ENCODE results near the gene MPRIP. TPM values are rescaled to one million over a fixed set of nuclear protein-coding genes. Genes with fewer than 3 reads are reported as not detected.

Gene MPRIP
- total RNA-seq, 2 experiments from 2014 or later: 145 to 157 TPM

- H3K27ac Mint-ChIP-seq: no peak overlapping the region
- intact Hi-C loops (cut with micrococcal nuclease): no loop called here
- H3K9me3 Mint-ChIP-seq: no peaks in the 10 kb centered on the region
- H3K27me3 Mint-ChIP-seq: no peaks in the 10 kb centered on the region
- ChIA-PET POLR2A (interaction anchor here (0.7 kb wide), 1 partner anchor 50 kb away, joined by 3 read pairs; no protein-coding TSS in a partner anchor), CTCF (interaction anchor here (0.9 to 1.7 kb wide), 2 partner anchors 44 to 88 kb away, joined by 3 to 5 read pairs; no protein-coding TSS in a partner anchor)
- no peak for DNase-seq
- no peak overlapping the region for H3K4me3 Mint-ChIP-seq
- peaks cover 26% of the 10 kb centered on the region for H3K36me3 Mint-ChIP-seq
- H3K4me1 Mint-ChIP-seq (ENCODE audit: low read depth): no peaks in the 10 kb centered on the region
Measured at GRCh38 chr17:17229416-17230384, 187.4 kb downstream of the MPRIP start.

GRCh38 chr17:17231621-17232302, 189.5 kb downstream of the MPRIP start:
- peaks cover 16% of the 10 kb centered on the region for H3K4me1 Mint-ChIP-seq (ENCODE audit: low read depth)
- intact Hi-C loops (cut with micrococcal nuclease): no loop called here
- no peaks in the 10 kb centered on the region for H3K27me3 Mint-ChIP-seq
- DNase-seq: no peak
- no peak overlapping the region for H3K4me3 Mint-ChIP-seq
- H3K27ac Mint-ChIP-seq: no peak overlapping the region
- ChIA-PET POLR2A (no interaction called here), CTCF (no interaction called here)
- H3K36me3 Mint-ChIP-seq: peaks cover 17% of the 10 kb centered on the region
- no peaks in the 10 kb centered on the region for H3K9me3 Mint-ChIP-seq

GRCh38 chr17:17232303-17232621, 190.0 kb downstream of the MPRIP start:
- H3K9me3 Mint-ChIP-seq: no peaks in the 10 kb centered on the region
- intact Hi-C loops (cut with micrococcal nuclease): no loop called here
- POLR2A ChIA-PET: no interaction called here
- peaks cover 17% of the 10 kb centered on the region for H3K36me3 Mint-ChIP-seq
- H3K27ac Mint-ChIP-seq: no peak overlapping the region
- H3K27me3 Mint-ChIP-seq: no peaks in the 10 kb centered on the region
- no peak overlapping the region for H3K4me3 Mint-ChIP-seq
- CTCF ChIA-PET: no interaction called here
- no peak for DNase-seq
- H3K4me1 Mint-ChIP-seq (ENCODE audit: low read depth): peaks cover 16% of the 10 kb centered on the region

- H3K27ac Mint-ChIP-seq: peak overlapping the region; percentile 94
- H3K4me1 Mint-ChIP-seq (ENCODE audit: low read depth): peaks cover 36% of the 10 kb centered on the region
- H3K27me3 Mint-ChIP-seq: no peaks in the 10 kb centered on the region
- H3K4me3 Mint-ChIP-seq: peak overlapping the region; percentile 97
- peak; percentile 15 for DNase-seq
- peaks cover 9% of the 10 kb centered on the region for H3K36me3 Mint-ChIP-seq
- no peaks in the 10 kb centered on the region for H3K9me3 Mint-ChIP-seq
- intact Hi-C loops (cut with micrococcal nuclease): loop anchor here (2.0 kb wide), 2 partner anchors 29 to 45 kb away; partner anchors contain the start of genes COPS3 and PLD6
- CTCF ChIA-PET: interaction anchor here (1.8 kb wide), 1 partner anchor 93 kb away, joined by 9 read pairs; no protein-coding TSS in a partner anchor
- POLR2A ChIA-PET: interaction anchor here (1.0 to 1.2 kb wide), 2 partner anchors 9 to 15 kb away, joined by 3 to 4 read pairs; no protein-coding TSS in a partner anchor
Measured at GRCh38 chr17:17235212-17236174, 193.2 kb downstream of the MPRIP start.

- peak overlapping the region; percentile 97 for H3K4me3 Mint-ChIP-seq
- peaks cover 9% of the 10 kb centered on the region for H3K36me3 Mint-ChIP-seq
- ChIA-PET CTCF (interaction anchor here (0.9 to 1.8 kb wide), 4 partner anchors 94 to 236 kb away, joined by 3 to 9 read pairs (median 6); no protein-coding TSS in a partner anchor), POLR2A (interaction anchor here (1.0 to 1.2 kb wide), 4 partner anchors 8 to 195 kb away, joined by 3 to 4 read pairs (median 4); partner anchors contain the start of gene COPS3)
- no peak for DNase-seq
- H3K4me1 Mint-ChIP-seq (ENCODE audit: low read depth): peaks cover 36% of the 10 kb centered on the region
- H3K27ac Mint-ChIP-seq: peak overlapping the region; percentile 94
- H3K27me3 Mint-ChIP-seq: no peaks in the 10 kb centered on the region
- intact Hi-C loops (cut with micrococcal nuclease): loop anchor here (1.0 to 2.0 kb wide), 3 partner anchors 30 to 57 kb away; partner anchors contain the start of genes COPS3 and PLD6
- no peaks in the 10 kb centered on the region for H3K9me3 Mint-ChIP-seq
Measured at GRCh38 chr17:17236295-17237025, 194.2 kb downstream of the MPRIP start.

- ChIA-PET CTCF (interaction anchor here (0.9 to 1.7 kb wide), 3 partner anchors 96 to 237 kb away, joined by 3 to 7 read pairs (median 4); no protein-coding TSS in a partner anchor), POLR2A (interaction anchor here (0.8 to 1.0 kb wide), 3 partner anchors 43 to 195 kb away, joined by 3 to 5 read pairs (median 4); partner anchors contain the start of gene COPS3)
- peak; percentile 92 for DNase-seq
- intact Hi-C loops (cut with micrococcal nuclease): loop anchor here (1.0 to 2.0 kb wide), 3 partner anchors 30 to 58 kb away; partner anchors contain the start of genes COPS3 and PLD6
- peak within 1 kb of the TSS; percentile 97 for H3K4me3 Mint-ChIP-seq
- no peaks in the 10 kb centered on the region for H3K27me3 Mint-ChIP-seq
- H3K4me1 Mint-ChIP-seq (ENCODE audit: low read depth): peaks cover 36% of the 10 kb centered on the region
- H3K9me3 Mint-ChIP-seq: no peaks in the 10 kb centered on the region
- H3K27ac Mint-ChIP-seq: peak within 1 kb of the TSS; percentile 94
- H3K36me3 Mint-ChIP-seq: peaks cover 5% of the 10 kb centered on the region
Measured at GRCh38 chr17:17237026-17237799, 195.0 kb downstream of the MPRIP start, which contains the start of gene FLCN. Gene FLCN, minus strand, starts transcription at chr17:17237168. Its CDS starts 9,031 bp downstream, at chr17:17228137.

- Mint-ChIP-seq H3K27me3 (no peaks in the 10 kb centered on the region), H3K27ac (no peak overlapping the region), H3K9me3 (no peaks in the 10 kb centered on the region), H3K4me3 (no peak overlapping the region), H3K4me1 (ENCODE audit: low read depth) (peaks cover 36% of the 10 kb centered on the region), H3K36me3 (no peaks in the 10 kb centered on the region)
- no peak for DNase-seq
- ChIA-PET POLR2A (no interaction called here), CTCF (interaction anchor here (1.0 kb wide), 1 partner anchor 98 kb away, joined by 3 read pairs; no protein-coding TSS in a partner anchor)
- intact Hi-C loops (cut with micrococcal nuclease): no loop called here
Measured at GRCh38 chr17:17239832-17240231, 197.6 kb downstream of the MPRIP start.

- Mint-ChIP-seq H3K27ac (no peak overlapping the region), H3K4me1 (ENCODE audit: low read depth) (peaks cover 20% of the 10 kb centered on the region), H3K27me3 (no peaks in the 10 kb centered on the region), H3K9me3 (no peaks in the 10 kb centered on the region), H3K36me3 (no peaks in the 10 kb centered on the region), H3K4me3 (no peak overlapping the region)
- ChIA-PET POLR2A (no interaction called here), CTCF (no interaction called here)
- no peak for DNase-seq
- intact Hi-C loops (cut with micrococcal nuclease): no loop called here
Measured at GRCh38 chr17:17241656-17242055, 199.4 kb downstream of the MPRIP start.

- Mint-ChIP-seq H3K9me3 (no peaks in the 10 kb centered on the region), H3K36me3 (peaks cover 4% of the 10 kb centered on the region), H3K27ac (no peak overlapping the region), H3K27me3 (no peaks in the 10 kb centered on the region), H3K4me1 (ENCODE audit: low read depth) (peaks cover 20% of the 10 kb centered on the region), H3K4me3 (no peak overlapping the region)
- intact Hi-C loops (cut with micrococcal nuclease): no loop called here
- ChIA-PET POLR2A (no interaction called here), CTCF (no interaction called here)
- no peak for DNase-seq
Measured at GRCh38 chr17:17242246-17242645, 200.0 kb downstream of the MPRIP start.

All from activated CD4-positive, alpha-beta memory T cell treated with anti-CD3 and anti-CD28 coated beads for 36 hours (primary cell).